ENCODE data around the gene CLIC1. TPM values are rescaled to one million over a fixed set of nuclear protein-coding genes. Genes with fewer than 3 reads are reported as not detected.

The CLIC1 gene
- total and polyA plus RNA-seq, 8 donors: 226 to 465 (median 265) TPM

- TF ChIP-seq CTCF (IDR thresholded peaks at IDR 0.05): no peak
- peaks cover 0 to 3% of the 10 kb centered on the region in 2 donors for H3K4me1 ChIP-seq
- H3K27me3 ChIP-seq: no peaks in the 10 kb centered on the region
- ATAC-seq (no peak), DNase-seq (peak in 1 of 4 donors; percentile 67)
- intact Hi-C loops (cut with DNase I): no loop called here
- H3K36me3 ChIP-seq: peaks cover 0 to 86% of the 10 kb centered on the region in 2 donors
- no peak overlapping the region for H3K4me3 ChIP-seq
- H3K9me3 ChIP-seq: no peaks in the 10 kb centered on the region
- no peak overlapping the region for H3K27ac ChIP-seq
These were observed 46.0 kb upstream of the CLIC1 start for GRCh38 chr6:31782126-31782855.

- no peaks in the 10 kb centered on the region for H3K9me3 ChIP-seq
- H3K36me3 ChIP-seq: peaks cover 0 to 86% of the 10 kb centered on the region in 2 donors
- intact Hi-C loops (cut with DNase I): no loop called here
- ATAC-seq (no peak), DNase-seq (peak in 1 of 4 donors; percentile 54)
- H3K27me3 ChIP-seq: no peaks in the 10 kb centered on the region
- H3K27ac ChIP-seq: no peak overlapping the region
- H3K4me3 ChIP-seq: no peak overlapping the region
- TF ChIP-seq CTCF (IDR thresholded peaks at IDR 0.05): no peak
- H3K4me1 ChIP-seq: peaks cover 5 to 11% of the 10 kb centered on the region in 2 donors
These were observed 45.2 kb upstream of the CLIC1 start for GRCh38 chr6:31781244-31782125.

GRCh38 chr6:31780507-31781243, 44.3 kb upstream of the CLIC1 start:
- H3K36me3 ChIP-seq: peaks cover 0 to 78% of the 10 kb centered on the region in 2 donors
- no peaks in the 10 kb centered on the region for H3K27me3 ChIP-seq
- H3K4me1 ChIP-seq: peaks cover 7 to 18% of the 10 kb centered on the region in 2 donors
- ATAC-seq (no peak), DNase-seq (peak in 1 of 4 donors; percentile 53)
- H3K9me3 ChIP-seq: no peaks in the 10 kb centered on the region
- no peak overlapping the region for H3K27ac ChIP-seq
- no peak for TF ChIP-seq CTCF (IDR thresholded peaks at IDR 0.05)
- H3K4me3 ChIP-seq: no peak overlapping the region
- intact Hi-C loops (cut with DNase I): no loop called here

GRCh38 chr6:31779908-31780307, 43.6 kb upstream of the CLIC1 start:
- Histone ChIP-seq H3K4me3 (no peak overlapping the region), H3K9me3 (no peaks in the 10 kb centered on the region), H3K4me1 (peaks cover 7 to 18% of the 10 kb centered on the region in 2 donors), H3K27ac (no peak overlapping the region), H3K36me3 (peaks cover 0 to 70% of the 10 kb centered on the region in 2 donors), H3K27me3 (no peaks in the 10 kb centered on the region)
- TF ChIP-seq CTCF (IDR thresholded peaks at IDR 0.05): no peak
- no peak for ATAC-seq
- intact Hi-C loops (cut with DNase I): no loop called here
- DNase-seq: peak in 1 of 4 donors; percentile 53

Data from left lung (tissue), 10 donors.